Kidney epithelial cell (primary cell): ENCODE data around the gene CHORDC1. TPM values are rescaled to one million over a fixed set of nuclear protein-coding genes. Genes with fewer than 3 reads are reported as not detected.
"Not testable (repeated sequence)": the region's sequence is repeated elsewhere in the genome, so short reads cannot be mapped to it uniquely, and the experiment has no call there.

Experiments
- DNase-seq: peaks from one replicate; pipeline ENCODE4 v3.0.0-alpha.2; 2010; ENCODE audit warnings: low read depth
- H3K27me3 ChIP-seq: 2 replicates; pipeline ENCODE4 v1.6.0; 2011; ENCODE audit warnings: low read length; ENCODE audit not compliant: control insufficient read depth, insufficient read depth
- H3K36me3 ChIP-seq: 2 replicates; pipeline ENCODE4 v1.5.1; 2011; ENCODE audit warnings: low read length; ENCODE audit not compliant: control insufficient read depth, insufficient read depth
- H3K4me3 ChIP-seq: 2 replicates; pipeline ENCODE4 v1.5.1; 2011; ENCODE audit warnings: low read depth, mild to moderate bottlenecking, control low read depth, low read length
- total RNA-seq: library from RNA; depleted of rRNA; stranded (reverse); fragments of >200 nt; gene quantifications from 2 replicates; pipeline ENCODE4 v1.2.3, GENCODE V29; 2015
- TF ChIP-seq, protein P1 (sequence below): IDR thresholded peaks from 2 replicates; pipeline ENCODE4 v1.5.1; 2011; ENCODE audit warnings: mild to moderate bottlenecking, moderate library complexity, low read length, control low read depth, inconsistent platforms; ENCODE audit not compliant: insufficient read depth, poor library complexity, severe bottlenecking

The CHORDC1 gene
- total RNA-seq, 1 donor from 2014 or later: 48.3 TPM

DNA sequence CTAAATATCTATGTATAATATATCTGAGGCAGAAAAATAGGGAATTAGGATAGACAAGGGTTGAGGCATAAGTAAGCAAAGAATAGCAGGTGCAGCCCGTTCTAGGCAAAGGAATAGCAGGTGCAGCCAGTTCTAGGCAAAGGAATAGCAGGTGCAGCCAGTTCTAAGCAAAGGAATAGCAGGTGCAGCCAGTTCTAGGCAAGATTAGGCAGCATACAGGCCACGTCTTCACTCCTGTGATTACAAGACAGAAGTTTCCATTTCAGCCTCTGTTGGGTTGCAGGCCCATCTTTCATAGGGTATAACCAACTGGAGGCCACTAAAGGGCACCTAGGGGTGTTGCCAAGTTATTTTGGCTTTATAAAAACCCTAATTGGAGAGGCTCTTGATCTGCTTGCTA, 28.8 kb upstream of the CHORDC1 start:
- DNase-seq: no peak
- Histone ChIP-seq H3K4me3 (no peak overlapping the region), H3K27me3 (no peaks in the 10 kb centered on the region), H3K36me3 (no peaks in the 10 kb centered on the region)
- TF ChIP-seq, protein P1, sequence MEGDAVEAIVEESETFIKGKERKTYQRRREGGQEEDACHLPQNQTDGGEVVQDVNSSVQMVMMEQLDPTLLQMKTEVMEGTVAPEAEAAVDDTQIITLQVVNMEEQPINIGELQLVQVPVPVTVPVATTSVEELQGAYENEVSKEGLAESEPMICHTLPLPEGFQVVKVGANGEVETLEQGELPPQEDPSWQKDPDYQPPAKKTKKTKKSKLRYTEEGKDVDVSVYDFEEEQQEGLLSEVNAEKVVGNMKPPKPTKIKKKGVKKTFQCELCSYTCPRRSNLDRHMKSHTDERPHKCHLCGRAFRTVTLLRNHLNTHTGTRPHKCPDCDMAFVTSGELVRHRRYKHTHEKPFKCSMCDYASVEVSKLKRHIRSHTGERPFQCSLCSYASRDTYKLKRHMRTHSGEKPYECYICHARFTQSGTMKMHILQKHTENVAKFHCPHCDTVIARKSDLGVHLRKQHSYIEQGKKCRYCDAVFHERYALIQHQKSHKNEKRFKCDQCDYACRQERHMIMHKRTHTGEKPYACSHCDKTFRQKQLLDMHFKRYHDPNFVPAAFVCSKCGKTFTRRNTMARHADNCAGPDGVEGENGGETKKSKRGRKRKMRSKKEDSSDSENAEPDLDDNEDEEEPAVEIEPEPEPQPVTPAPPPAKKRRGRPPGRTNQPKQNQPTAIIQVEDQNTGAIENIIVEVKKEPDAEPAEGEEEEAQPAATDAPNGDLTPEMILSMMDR: no peak

DNA sequence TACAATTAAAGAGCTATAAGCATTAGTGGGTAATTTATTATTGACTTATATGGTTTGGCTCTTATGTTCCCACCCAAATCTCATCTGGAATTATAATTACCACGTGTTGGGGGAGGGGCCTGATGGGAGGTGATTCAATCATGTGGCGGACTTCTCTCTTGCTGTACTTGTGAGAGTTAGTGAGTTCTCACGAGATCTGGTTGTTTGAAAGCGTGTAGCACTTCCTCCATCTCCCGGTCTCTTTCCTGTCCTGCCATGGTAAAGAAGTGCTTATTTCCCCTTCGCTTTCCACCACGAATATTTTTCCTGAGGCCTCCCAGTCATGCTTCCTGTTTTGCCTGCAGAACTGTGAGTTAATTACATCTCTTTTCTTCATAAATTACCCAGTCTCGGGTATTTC, 28.1 kb upstream of the CHORDC1 start:
- no peak overlapping the region for H3K4me3 ChIP-seq
- DNase-seq: no peak
- TF ChIP-seq, protein P1: no peak

DNA sequence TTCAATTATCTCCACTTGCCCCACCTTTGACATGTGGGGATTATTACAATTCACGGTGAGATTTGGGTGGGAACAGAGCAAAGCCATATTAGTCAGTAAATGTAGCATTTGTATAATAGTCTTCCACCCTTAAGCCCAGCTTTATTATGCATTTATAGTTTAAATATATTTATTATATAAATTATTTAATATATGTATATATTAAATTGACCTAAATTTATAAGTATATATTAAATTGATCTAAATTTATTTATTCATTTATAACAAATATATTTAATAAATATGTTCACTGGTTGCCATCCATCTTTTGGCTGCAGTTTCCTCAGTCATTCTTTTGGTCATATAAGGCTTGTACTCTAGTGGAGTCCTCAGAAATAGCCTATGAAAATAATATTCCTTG, 23.6 kb upstream of the CHORDC1 start:
- no peaks in the 10 kb centered on the region for H3K27me3 ChIP-seq
- no peak overlapping the region for H3K4me3 ChIP-seq
- no peaks in the 10 kb centered on the region for H3K36me3 ChIP-seq
- DNase-seq: no peak
- TF ChIP-seq, protein P1: no peak

More for the DNA sequence above, 28.1 kb upstream of the CHORDC1 start:
- Histone ChIP-seq H3K36me3 (no peaks in the 10 kb centered on the region), H3K27me3 (no peaks in the 10 kb centered on the region)

DNA sequence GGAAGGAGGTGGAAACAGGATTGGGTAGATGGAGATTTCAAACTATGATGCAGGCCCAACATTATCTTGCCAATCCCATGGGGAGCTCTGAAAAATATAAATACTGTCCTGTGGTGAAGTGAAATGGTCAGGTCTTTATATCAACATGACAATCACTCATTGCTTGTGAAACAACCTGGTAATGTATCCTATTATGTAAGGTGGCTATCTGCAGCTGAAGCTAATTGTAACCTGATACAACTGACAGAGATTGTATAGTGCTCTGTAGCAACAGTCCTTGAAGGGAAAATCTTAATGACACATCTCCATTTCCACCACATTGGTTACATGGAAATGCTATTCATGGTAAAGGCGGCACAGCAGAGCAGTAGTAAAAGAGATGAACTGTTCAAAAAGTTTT, 20.7 kb upstream of the CHORDC1 start:
- no peak overlapping the region for H3K4me3 ChIP-seq
- DNase-seq: no peak
- H3K27me3 ChIP-seq: no peaks in the 10 kb centered on the region
- no peaks in the 10 kb centered on the region for H3K36me3 ChIP-seq
- TF ChIP-seq, protein P1: no peak

DNA sequence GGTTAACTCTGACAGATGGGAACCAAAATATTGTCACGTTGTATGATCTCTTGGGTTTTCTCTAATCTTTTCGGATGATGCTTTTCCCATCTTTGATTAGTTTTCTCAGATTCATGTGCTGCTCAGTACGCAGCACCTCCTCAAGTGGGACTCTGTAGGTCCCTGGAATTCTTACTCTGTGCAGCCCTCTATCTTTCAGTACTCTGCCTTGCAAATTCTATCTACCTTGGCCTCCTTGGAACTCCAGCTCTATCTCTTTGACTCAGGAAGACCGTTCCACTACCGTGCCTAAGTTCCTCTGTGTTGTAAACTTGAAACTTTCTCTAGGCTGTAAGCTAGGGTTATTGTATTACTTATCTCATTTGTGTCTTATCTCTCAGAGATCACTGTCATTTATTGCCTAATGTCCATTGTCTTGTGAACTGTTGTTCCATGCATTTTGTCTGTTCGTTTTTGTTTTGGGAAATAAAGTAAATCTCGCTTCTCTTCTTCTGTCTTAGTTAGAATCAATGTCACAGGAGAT, 20.1 kb upstream of the CHORDC1 start:
- no peaks in the 10 kb centered on the region for H3K36me3 ChIP-seq
- TF ChIP-seq, protein P1: no peak
- no peaks in the 10 kb centered on the region for H3K27me3 ChIP-seq
- H3K4me3 ChIP-seq: no peak overlapping the region
- no peak for DNase-seq

DNA sequence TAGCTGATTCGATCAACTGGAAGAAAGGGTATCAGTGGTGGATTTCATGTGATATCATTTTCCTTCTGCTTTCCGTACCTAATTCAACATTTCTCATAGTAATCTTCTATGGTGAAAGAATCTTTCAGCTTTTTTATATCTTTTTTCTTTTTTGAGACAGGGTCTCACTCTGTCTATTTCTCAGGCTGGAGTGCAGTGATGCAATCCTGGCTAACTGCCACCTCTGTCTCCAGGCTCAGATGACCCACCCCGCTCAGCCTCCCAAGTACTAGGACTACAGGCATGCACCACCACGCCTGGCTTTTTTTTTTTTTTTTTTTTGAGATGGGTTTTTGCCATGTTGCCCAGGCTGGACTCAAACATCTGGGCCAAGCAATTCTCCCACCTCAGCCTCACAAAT, 18.6 kb upstream of the CHORDC1 start:
- TF ChIP-seq, protein P1: no peak
- DNase-seq: no peak

DNA sequence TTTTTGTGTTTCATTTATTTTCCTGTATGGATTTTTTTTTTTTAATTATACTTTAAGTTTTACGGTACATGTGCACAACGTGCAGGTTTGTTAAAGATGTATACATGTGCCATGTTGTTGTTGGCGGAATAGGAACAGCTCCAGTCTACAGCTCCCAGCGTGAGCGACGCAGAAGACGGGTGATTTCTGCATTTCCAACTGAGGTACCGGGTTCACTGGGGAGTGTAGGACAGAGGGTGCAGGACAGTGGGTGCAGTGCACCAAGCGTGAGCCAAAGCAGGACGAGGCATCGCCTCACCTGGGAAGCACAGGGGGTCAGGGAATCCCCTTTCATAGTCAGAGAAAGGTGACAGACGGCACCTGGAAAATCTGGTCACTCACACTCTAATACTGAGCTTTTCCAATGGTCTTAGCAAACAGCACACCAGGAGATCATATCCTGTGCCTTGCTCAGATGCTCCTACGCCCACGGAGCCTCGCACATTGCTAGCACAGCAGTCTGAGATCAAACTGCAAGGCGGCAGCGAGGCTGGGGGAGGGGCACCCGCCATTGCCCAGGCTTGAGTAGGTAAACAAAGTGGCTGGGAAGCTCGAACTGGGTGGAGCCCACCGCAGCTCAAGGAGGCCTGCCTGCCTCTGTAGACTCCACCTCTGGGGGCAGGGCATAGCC, 17.3 kb upstream of the CHORDC1 start:
- not testable (repeated sequence) for H3K36me3 ChIP-seq, H3K4me3 ChIP-seq, DNase-seq, H3K27me3 ChIP-seq

More for the DNA sequence above, 18.6 kb upstream of the CHORDC1 start:
- Histone ChIP-seq H3K4me3 (no peak overlapping the region), H3K27me3 (no peaks in the 10 kb centered on the region), H3K36me3 (no peaks in the 10 kb centered on the region)
